NCI-H187 treated with DMSO at 0.1 percent for 48 hours (cell line): ENCODE measurements around the gene ERCC3.
"Not testable (repeated sequence)": the region's sequence is repeated elsewhere in the genome, so short reads cannot be mapped to it uniquely, and the experiment has no call there.

Experiments
- DNase-seq: peaks from one replicate; lab custom pipeline; 2025; lab: John Stamatoyannopoulos, UW

ERCC3 gene

DNA sequence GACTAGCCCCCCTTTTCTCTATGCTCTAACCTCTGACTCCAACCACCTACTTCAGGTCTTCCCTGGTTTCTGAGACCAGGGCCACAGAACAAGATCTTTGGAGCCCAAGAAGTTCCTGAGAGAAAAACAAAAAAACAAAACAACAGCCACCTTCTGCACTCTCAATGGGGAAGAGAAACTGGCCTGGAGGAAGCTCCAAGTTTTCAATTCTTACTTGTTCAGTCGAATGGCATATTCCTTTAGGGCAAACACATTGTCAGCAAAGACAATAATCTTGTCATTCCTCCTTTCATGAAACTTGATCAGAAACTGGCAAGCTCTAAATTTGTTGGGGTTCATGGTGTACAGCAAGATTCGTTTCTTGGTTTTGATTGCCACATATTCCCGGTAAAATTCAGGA, 15.0 kb downstream of the ERCC3 start:
- no peak for DNase-seq

DNA sequence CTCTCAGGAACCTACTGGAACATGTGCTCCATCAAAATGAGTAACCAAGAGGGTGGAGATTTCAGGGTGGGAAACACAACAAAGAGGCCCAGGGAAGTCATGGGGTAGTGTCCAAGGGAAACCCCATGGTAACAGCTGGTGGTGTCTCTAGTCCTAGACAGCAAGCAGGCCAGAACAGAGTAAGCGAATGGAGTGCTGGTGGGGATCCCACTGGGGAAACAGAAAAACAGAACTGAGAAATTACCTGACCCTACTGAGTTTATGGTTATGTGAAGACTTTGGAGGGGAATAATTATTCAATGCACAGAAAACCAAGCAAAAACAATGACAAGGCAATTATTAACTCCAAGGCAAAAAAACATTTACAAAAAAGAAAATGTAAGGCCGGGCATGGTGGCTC, 16.9 kb downstream of the ERCC3 start:
- no peak for DNase-seq

DNA sequence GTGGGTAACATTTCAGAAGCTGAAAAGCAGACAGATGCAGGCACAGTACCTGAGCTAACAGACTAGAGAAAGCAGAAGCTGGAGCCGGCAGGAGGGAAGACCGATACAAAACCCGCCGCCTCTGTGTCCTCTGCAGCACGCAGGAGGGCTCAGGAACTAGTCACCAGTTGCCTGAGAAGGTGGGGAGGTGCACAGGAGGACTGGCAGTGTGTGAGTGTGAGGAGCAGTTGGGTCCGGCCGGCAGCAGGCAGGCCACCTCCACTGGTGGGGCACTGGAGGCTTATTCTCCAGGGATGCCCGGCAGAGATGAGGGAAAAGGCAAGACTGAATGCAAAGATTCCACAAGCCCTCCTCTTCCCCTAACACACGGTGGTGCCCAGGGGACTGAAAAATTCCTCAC, 18.2 kb downstream of the ERCC3 start:
- no peak for DNase-seq

DNA sequence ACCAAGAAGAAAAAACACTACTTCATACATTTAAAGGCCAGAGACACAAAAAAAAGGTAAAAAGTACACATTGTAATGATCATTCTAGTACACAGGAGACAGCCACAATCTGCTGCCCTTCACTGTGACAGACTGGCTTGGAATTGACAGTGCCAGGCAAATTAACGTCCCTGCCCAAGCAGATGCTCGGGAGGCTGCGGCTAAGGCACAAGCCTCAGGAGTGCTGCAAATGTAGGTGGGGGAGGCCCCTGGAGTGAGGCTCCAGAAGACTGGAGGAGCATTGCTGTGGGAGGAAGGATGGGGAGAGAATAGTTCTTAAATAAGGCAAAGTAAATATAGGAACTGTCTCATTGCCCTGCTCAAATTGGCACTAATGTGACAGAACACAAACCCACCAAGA, 18.6 kb downstream of the ERCC3 start:
- no peak for DNase-seq

DNA sequence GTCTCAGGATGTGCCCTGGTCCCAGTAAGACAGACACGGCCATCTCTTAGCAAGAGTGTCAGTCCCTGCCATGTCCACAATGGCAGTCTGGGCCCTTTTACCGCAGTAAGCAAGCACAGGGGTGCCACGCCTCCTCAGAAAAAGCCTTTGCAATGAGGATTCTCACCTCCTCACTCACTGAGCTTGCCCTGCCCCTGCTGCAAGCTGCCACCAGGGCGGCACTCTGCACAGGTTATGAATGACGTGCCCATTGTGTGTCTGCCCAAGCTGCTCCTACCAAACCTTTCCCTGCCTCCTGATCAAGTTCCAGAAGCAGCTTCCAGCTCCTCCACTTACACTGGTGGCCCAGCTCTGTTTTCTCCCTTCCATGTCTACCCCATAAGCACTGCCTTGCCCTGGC, 23.3 kb downstream of the ERCC3 start:
- no peak for DNase-seq

DNA sequence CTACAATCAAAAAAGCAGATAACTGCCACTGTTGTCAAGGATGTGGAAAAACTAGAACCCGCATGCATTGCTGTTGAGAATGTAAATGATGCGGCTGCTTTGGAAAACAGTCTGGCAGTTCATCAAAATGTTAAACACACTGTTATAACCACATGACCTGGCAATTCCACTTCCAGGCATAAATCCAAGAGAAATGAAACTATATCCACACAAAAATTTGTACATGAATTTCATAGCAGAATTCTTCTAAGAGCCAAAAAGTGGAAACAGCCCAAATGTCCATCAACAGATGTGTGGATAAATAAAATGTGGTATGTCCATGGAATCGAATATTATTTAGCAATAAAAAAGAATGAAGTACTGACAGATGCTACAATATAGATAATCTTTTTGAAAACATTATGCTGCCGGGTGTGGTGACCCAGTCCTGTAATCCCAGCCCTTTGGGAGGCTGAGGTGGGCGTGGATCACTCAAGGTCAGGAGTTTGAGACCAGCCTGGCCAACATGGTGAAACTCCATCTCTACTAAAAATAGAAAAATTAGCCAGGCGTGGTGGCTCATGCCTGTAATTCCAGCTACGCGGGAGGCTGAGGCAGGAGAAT, 32.0 kb downstream of the ERCC3 start:
- no peak for DNase-seq

DNA sequence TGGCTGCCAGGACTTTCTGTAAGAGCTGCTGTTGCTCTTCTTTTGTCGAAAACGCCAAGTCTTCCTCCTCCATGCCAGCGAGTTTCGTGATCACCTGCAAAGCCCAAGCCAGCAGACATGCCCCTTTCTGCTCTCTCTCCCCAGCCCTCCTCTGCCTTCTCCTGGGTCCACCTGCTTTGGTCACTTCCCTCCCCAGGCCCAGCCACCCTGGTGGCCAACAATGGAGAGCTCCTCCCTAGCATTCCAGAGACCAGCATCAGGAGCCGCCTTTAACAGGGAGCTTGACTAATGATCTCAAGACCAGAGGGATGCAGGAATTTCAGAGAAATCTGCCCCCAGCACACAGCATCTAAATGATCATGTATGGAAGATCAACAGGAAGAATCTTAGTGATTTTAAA, 34.6 kb downstream of the ERCC3 start:
- no peak for DNase-seq

DNA sequence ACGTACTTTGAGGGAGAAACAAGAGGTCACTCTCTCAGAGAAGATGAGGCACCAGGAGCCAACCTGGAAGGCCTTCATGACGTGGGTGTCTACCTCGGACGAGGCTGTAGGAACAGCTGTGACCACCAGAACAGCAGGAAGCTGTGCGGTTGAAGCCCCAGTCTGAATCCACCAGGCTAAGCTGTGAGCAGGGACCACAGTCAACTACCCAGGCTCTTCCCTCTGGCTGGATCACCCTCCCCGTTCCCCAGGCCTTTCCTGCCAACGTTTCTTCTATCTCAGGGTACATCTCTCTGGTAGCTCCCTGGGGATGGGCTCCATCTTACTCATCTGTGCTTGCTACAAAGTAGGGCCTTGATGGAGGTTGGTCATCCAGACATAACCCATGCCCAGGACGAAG, 37.1 kb downstream of the ERCC3 start:
- DNase-seq: no peak

DNA sequence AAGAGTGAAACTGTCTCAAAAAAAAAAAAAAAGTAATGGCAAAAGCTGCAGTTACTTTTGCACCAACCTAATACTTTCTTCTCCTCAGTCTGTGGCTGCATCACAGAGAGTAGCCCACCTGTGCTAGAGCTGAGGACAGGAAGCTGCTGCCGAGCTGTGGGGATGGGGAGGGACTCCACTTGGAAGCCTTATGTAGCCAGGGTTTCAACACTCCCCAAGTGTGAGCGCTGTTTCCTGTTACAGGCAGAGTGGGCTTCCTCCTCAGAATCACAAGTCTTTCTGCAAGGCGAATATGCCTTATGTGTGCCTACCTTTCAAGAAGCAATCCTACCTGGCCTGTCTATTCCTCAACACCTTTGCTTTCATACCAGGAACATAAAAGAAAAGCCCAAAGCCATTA, 37.6 kb downstream of the ERCC3 start:
- DNase-seq: no peak

DNA sequence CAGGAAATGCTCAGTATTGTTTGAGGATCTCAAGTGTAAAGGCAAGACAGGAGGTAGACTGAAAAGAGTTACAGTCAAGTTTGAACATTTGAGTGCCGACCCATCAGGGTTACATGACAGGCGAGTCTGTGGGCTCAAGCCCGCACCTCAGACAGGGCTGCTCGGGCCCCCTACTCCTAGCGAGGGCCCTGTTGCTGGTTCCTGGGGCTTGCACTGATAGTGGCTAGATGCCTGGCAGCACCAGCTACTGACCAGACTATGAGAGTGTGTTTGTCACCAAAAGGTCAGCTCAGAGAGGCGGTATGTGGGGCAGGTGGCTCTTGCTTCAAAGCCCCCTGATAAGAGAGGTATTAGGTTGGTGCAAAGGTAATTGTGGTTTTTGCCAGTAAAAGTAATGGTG, 38.2 kb downstream of the ERCC3 start:
- no peak for DNase-seq

DNA sequence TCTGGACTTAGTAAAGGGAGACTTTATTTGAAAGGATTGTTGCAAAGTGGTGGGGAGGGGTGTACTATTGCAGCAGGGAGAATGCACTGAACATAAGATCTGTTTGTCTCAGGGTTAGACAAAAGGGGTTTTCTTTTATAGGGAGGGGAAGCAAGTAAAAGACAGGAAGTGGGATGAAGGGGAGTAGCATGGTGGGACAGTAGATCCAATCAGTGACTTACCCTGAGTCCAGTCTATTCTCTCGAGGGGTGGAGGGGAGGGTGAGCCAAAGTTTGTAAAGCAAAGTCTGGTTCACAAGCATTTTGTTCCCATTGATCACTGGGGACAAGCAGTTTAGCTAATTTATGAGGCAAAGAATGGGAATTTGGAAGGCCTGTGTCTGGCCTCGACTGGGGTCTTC, 38.8 kb downstream of the ERCC3 start:
- no peak for DNase-seq

DNA sequence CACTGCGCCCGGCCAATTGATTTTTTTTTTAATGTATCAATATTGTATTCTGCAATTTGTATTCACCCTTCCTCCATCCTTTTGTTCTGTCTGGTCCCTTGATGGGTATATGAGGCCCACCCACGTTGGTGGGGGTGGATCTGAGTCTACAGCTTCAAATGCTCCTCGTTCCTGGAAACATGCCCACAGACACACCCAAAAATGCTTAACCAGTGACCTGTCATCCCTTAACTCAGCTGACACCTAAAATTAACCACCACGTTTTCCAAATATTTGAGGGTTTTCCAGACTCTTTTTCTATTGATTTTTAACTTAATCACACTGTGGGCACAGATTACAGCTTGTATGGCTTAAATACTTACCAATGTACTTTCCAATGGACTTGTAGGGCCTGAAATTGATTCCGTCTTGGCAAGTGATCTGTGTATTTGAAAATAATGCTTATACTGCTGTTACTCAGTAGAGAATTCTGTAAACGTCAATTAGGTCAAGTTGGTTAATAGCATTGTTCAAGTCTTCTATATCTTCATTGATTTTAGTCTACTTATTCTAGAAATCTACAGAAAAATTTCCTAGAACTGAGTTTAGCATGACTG, 39.5 kb downstream of the ERCC3 start:
- DNase-seq: no peak

DNA sequence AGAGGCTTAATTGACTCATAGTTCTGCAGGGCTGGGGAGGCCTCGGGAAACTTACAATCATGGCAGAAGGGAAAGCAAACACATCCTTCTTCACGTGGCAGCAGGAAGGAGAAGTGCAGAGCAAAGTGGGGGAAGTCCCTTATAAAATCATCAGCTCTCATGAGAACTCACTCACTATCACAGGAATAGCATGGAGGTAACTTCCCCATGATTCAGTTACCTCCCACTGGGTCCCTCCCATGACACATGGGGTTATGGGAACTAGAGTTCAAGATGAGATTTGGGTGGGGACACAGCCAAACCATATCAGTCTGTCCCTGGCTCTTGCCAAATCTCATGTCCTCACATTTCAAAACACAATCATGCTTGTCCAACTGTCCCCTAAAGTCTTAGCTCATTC, 52.8 kb downstream of the ERCC3 start:
- not testable (repeated sequence) for DNase-seq

DNA sequence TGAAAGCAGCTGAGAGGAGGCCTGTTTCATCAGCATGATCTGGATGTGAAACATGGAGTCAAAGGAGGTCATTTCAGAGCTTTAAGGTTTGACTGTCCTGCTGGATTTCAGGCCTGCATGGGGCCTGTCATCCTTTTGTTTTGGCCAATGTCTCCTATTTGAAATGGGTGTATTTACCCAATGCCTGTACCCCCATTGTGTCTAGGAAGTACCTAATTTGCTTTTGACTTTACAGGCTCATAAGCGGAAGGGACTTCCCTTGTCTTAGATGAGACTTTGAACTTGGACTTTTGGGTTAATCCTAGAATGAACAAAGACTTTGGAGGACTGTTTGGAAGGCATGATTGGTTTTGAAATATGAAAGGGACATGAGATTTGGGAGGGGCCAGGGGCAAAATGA, 54.5 kb downstream of the ERCC3 start:
- DNase-seq: no peak

DNA sequence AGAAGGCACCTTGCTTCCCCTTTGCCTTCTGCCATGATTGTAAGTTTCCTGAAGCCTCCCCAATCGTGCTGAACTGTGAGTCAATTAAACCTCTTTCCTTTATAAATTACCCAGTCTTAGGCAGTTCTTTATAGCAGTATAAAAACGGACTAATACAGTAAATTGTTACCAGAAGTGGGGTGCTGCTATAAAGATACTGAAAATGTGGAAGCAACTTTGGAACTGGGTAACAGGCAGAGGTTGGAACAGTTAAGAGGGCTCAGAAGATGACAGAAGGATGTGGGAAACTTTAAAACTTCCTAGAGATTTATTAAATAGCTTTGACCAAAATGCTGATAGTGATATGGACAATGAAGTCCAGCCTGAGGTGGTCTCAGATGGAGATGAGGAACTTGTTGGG, 56.2 kb downstream of the ERCC3 start:
- not testable (repeated sequence) for DNase-seq

DNA sequence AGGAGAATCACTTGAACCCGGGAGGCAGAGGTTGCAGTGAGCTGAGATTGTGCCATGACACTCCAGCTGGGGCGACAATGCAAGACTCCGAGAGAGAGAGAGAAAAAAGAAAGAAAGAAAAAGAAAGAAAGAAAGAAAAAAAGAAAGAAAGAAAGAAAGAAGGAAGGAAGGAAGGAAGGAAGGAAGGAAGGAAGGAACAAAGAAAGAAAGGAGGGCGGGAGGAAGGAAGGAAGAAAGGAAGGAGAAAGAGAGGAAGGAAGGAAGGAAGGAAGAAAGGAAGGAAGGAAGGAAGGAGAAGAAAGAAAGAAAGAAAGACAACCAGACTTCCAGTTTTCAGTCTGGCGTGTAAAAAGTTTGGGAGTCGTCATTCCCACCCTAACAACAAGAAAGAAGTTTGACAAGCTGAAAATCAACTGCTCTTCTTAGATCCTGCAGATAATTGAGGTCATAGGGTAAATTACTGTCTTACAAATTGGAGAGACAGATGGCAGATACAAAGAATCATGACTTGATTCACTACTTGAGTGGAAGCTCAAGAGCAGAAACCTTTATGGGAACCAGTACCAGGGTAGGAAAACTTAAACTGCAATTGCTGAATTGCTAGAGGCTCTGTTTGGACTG, 58.8 kb downstream of the ERCC3 start:
- DNase-seq: no peak

DNA sequence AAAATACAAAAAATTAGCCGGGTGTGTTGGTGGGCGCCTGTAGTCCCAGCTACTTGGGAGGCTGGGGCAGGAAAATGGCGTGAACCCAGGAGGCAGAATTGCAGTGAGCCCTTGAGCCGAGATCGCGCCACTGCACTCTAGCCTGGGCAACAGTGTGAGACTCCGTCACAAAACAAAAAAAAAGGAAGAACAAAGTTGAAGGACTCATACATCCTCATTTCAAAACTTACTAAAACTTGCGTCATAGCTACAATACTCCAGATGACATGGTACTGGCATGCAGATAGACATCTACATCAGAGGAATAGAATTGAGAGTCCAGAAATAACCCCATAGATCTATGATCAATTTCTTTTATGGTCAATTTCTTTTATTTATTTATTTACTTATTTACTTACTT, 60.2 kb downstream of the ERCC3 start:
- DNase-seq: no peak

DNA sequence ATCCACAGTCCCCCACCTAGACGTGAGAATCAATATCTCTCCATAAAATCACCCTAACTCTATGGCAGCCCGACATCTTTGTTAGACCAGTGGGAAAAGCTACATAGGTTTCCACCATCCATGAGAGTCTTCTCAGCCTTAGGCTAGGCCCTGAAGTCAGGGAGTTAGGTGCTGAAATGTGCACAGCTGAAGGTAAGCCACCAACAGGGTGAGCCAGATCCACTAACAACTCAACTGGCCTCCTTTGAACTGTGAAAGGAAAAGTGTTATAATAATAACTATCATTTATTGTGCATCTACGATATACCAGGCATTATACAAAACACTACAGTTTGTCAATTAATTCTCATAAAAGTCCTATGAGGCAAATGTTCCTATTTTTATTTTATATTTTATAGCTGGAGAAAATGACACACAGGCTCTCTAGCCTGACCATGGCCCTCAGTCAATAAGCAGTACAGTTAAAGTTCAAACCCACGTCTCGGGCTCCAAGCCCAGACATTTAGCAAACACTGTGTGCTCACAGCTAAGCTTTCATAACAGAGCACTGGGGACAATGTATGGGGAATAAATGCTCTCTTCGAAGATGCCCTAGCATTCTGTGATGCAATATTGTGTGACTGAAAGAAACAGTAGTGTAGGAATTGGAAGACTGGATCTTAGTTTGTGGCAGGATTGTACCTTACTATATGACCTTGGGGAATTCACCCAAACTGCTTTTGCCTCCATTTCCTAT, 62.6 kb downstream of the ERCC3 start:
- no peak for DNase-seq

DNA sequence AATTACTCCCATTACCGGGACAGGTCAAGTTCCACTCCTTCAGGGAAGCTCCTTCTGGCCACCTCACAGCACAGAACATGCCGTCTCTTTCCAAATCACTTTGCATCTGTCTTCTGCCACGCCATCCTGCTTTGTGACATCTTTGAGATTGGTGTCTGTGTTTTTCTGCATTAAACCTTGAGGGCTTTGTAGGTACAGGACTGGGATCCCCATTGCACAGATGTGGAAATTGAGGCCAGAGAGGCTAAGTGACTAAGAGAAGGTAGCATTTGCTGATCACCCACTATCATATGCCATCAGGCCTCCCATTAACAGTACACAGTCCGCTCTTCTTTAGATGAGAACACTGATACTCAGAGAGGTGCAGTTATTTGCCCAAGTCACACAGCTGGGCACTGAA, 64.4 kb downstream of the ERCC3 start:
- no peak for DNase-seq

DNA sequence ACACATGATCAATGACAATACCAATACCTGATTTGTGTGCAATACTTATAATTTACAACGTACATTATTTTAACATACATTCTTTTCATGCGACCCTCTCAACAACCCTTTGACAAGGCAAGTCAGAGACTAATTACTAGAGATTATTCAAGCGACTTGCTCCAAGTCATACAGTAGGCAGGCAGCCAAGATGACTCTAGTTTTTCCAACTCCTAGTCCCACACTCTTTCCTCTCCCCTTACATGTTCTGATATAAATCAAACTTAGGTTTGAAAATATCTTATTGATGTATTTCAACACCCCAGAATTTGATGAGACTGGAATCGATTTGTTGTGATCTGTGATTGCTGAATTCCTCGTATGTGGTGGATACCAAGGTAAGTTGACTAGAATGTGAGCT, 65.8 kb downstream of the ERCC3 start:
- DNase-seq: no peak

DNA sequence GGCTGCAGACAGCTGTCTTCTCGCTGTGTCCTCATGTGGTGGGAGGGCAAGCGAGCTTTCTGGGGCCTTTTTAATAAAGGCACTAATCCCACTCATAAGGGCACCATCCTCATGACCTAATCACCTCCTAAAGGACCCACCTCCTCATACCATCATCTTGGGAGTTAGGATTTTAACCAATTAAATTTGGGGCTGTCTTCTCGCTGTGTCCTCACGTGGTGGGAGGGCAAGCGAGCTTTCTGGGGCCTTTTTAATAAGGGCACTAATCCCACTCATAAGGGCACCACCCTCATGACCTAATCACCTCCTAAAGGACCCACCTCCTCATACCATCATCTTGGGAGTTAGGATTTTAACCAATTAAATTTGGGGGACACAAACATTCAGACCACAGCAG, 66.7 kb downstream of the ERCC3 start:
- DNase-seq: not testable (repeated sequence)

DNA sequence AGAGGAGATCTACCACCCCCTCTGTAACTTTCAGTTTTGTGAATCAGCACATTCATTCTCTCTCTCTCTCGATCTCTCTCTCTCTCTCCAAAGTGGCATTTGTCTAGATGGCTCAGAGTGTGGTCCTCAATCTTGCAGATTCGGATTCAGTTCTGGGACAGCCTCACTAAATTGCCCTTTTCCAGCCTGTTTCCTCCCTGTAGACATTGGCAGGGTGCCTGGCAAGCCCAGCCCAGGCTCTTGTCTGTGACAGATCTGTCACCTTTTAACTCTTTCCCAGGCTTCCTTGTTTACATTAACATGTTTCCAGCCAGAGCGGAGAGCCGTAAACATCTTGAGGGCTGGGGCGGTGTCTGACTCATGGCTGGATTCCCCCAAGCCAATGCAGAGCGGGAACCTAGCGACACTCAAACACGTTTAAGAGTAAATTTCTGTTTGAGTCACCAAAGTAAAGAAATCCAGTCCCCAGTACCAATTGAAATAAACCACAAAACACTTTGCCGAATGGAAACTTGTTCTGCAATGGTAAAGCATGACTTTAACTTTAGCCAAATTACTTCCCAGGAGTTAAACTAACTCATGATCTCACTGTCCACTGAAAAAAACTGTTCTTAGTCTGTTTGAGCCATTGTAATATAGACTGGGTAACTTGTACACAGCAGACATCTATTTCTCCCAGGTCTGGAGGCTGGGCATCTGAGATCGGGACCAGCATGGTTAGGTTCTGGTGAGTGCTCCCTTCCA, 67.3 kb downstream of the ERCC3 start:
- DNase-seq: no peak

DNA sequence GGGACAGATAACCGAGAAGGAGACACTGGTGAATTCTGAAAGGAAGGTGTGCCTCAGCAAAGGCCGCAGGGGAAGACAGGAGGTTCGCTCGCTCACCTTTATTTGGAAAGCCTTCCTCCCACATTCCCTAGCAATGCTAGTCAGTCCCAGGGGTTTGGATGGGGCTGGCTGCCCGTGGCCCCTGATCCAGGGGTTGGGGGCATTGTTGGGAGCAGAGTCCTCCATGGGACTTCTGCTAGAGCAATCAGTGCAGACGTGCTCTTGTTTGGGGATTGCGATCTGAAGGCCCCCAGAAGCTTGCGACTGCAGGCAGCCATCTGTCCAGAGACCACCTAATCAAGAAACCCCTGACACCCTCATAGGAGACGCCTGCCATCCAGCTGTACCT, 67.8 kb downstream of the ERCC3 start:
- no peak for DNase-seq
